GM18499 (cell line): ENCODE measurements around the gene KRT84.

ENCODE experiments used
- ATAC-seq: cut with Tn5 transposase; IDR thresholded peaks from one replicate; pipeline ENCODE4 v1.9.1; 2021; ENCODE audit warnings: moderate number of reproducible peaks; ENCODE audit not compliant: insufficient read depth, unreplicated experiment

The KRT84 gene

DNA sequence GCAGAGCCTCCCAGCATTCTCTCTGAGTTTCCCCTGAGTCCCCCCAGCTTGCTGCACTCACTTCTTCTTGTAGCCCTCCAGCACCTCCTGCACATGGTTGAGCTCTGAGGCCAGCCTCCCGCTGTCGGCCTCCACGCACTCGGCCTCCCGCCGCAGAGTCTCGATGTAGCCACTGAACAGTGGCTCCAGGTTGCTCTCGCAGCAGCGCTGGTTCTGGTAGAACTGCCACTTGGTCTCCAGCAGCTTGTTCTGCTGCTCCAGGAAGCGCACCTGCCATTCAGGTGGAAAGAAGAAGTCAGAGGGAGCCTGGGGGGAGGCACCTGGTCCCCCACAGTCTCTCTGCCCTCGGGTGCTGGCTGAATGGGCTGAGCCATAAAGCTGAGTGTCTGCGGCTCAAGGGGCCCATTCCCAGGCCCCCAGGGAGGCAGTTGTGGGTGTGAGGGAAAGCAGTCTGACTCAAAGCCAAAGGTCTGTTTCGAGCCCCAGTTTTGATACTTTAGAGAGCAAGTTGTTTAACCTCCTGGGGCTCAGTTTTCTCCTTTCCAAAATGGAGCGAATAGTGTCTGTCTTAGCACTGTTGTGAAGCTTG lies 20.5 kb downstream of the KRT84 start:
- ATAC-seq, result no peak

- no peak for ATAC-seq
Measured at GRCh38 chr12:52364061-52364460, 21.4 kb downstream of the KRT84 start.

DNA sequence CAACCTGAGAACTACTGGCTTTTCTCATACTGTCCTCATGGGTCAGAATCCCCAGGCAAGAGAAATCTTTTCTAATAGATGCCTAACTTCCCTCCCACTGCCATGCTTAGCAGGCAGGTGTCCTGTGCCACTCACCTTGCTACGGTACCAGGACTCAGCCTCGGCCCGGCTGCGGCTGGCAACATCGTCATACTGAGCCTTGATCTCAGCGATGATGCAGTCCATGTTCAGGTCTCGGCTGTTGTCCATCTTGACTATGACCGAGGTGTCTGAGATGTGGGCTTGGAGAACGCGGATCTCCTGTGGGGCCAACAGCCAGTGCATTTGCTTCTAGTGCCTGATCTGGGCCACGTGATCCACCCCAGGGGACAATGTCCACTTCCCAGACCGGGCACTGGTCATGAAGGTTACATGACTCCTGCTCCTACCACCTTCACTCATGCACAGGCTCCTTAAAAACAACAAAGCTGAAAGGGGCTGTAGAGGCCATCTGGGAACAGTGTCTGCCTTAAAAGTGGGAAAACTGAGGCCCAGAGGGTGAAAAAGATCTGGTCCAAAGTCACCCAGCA lies 22.3 kb downstream of the KRT84 start:
- no peak for ATAC-seq

DNA sequence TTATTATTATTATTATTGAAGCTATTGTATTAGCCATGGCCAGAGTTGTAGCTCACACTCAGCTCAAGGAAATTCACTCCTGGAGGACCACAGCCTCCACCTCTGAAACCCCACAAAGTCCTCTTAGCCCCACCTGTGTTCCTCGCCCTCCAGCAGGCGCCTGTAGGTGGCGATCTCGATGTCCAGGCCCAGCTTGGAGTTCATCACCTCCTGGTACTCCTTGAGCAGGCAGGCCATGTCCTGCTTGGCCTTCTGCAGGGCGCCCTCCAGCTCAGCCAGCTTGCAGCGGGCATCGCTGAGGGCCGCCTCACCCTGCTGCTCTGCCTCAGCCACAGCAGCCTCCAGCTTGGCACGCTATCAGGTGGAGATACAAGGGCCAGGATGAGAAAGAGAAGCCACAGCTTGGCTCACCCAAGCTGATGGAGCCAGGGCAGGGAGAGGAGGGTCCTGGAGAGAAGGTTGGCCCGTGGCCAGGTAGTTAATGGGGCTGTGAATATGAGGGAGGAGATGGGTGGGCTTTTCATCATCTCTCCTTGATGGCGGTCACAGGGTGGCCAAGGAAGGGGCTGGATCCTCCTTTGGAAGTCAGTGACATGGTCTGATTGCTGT lies 23.2 kb downstream of the KRT84 start:
- ATAC-seq, result no peak

- ATAC-seq, result no peak
Measured at GRCh38 chr12:52361553-52361952, 23.9 kb downstream of the KRT84 start.

GRCh38 chr12:52360663-52361271 lies 24.7 kb downstream of the KRT84 start:
- no peak for ATAC-seq

- no peak for ATAC-seq
Measured at GRCh38 chr12:52360106-52360662, 25.3 kb downstream of the KRT84 start.

DNA sequence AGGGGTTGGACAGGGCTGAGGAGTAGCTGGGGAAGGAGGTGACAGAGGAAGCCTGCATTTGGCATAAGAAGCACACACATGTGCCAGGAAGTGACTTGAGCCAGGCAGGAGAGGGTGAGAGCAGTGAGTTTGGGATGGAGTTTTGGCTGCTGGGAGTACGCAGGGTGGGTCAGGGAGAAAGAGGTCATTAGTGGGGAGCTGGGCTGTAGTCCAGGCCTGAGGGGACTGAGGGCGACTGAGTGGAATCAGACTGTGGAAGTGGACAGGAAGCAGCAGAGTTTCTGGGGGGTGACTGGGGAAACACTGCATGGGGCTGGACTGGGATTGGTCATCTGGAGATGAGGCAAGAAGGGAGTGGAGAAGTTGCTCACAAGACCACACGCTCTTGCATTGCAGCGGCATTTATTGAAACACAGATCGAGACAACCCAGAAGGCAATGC lies 25.8 kb downstream of the KRT84 start:
- no peak for ATAC-seq

- peak; percentile 65 for ATAC-seq
Measured at GRCh38 chr12:52358575-52359350, 26.7 kb downstream of the KRT84 start.

DNA sequence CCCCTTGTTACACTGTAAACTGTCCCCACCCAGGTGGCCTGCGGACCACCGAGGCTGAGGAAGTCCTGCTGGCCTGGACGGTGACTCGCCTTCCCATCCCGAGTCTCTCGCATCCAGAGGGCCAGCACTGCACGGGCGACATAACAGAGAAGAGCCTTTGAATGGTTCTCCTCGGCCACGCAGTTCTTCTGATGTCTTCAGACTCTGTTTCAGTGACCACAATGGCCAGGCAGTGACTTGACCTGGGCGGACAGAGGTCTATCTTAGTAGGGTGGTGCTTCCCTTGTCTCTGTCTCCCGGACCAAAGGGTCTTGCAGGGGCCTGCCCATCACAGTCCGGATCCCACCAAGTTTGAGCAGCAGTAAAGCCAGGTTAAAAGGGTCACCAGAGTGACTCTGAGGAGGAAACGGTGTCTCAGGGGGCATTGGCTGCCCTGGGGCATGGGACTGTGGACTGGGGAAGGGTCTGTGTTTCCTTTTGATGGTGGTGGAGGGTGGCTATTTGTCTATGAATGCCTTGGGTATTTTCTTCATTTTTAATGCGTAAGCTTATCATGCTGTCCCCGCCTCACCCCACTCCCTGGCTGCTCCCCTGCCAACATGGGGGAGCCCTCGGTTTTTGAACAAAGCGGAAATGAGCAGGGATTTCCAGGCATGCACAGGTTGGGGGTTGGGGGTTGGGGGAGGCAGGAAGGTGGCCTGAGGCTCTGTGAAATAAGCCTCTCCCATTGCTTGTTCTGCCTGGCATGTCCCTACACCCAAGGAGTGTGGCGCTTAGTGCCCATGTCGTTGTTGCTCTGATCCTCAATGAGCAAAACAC lies 28.5 kb downstream of the KRT84 start:
- ATAC-seq, result no peak

DNA sequence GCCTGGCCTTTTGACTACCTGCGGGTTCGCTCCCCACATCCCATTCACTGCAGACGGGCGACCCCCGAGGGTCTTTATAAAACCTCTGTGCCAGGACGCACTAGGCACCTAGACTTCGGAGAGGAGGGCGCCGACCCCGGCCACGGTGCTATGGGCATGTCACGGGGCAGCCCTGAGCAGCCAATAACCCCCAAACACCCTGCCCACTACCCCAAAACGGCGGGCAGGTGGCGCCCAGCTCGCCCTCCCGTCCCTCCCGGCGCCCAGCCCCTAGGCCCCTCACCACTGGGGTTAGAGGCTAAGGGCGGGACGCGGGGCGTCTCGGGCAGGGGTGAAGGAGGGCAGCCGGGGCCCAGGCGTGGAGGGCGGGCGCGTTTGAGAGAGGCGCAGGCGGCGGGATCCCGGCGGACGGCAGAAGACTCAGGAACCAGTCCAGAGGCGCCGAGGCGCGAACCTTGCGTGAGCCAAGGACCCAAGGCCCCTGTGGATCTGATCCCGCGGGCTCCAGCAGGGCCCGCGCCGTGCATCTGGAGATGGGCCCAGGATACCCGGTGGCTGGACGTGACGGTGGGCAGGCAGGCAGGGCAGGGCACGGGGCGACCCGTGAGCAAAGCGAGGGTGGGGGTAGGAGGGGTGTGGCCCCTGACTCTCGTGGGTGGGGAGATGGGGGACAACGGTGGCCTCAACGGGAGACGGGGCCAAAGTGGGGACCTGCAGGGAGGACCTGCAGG lies 29.3 kb downstream of the KRT84 start:
- ATAC-seq, result no peak

DNA sequence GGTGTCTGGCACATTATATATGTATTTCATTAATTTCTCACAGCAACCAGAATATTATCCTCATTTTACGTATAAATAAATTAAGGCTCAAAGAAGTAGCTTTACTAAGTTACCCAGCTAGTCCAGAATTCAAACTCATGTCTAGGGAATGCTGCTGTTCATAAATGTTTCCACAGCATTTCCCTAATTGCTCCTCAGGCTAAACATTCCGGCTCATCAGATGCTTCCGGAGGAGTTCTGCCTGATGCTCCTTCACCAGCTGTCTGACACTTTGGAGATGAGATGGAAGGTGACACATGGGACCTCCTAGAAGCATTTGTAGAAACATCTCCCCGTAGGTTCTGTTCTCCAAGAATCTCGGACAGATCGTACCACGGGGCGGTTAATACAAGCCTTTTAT lies 30.3 kb downstream of the KRT84 start:
- ATAC-seq, result no peak

DNA sequence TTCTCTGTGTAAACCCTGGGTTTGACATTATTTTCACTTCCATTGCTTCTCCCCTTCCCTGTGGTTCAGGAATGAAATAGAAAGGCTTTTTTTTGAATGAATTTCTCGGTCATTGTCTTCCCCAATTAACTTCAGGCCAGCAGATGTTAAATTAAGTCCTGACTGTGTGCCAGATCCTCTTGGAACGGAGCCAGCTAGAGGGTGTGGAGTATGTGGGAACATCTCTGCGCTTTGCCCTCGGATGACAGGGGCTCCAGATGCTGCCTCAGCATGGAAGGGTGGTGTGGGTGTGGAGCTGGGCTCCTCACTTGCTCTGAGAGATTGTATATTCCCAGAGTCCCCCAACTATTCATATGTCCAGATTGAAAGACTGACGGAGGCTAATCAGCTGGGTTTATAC lies 31.3 kb downstream of the KRT84 start:
- ATAC-seq, result no peak

DNA sequence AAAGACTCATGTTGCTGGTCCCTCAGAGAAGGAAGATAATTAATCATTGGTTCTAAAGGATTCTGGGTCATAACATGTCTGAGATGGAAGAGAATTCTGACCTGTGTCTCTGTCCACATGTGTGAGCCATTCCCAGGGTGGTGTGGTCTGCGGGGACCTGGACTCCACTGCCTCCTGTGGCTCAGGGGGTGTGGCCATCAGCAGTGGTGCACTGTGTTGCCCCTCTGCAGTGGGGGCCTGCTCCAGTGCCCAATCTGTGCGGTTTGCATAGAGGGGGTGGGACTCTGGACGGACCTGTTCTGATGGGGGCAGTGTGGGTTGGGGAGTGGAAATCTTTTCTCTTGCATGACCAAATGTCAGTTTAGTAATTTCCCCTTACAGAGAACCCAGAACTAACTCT lies 31.7 kb downstream of the KRT84 start:
- no peak for ATAC-seq

DNA sequence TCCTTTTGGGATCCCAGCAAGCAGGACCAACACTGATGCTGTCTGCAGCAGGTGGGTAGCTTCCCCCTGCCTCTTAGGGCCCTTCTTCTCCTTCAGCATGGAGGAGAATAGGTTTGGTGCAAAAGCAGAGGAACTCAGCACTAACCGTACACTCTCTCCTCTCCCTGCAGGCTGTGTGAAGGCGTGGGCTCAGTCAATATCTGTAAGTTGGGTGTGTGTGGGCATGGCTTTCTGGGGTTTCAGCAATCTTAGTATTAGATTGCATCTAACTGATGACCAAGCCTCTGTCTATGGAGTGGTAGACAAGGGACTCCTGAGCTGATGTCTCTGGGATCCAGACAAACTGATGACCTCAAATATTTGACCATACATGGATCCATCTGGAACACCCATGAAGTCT lies 32.5 kb downstream of the KRT84 start:
- ATAC-seq, result no peak

- ATAC-seq, result no peak
Measured at GRCh38 chr12:52351196-52352059, 34.0 kb downstream of the KRT84 start.

GRCh38 chr12:52350786-52351185 lies 34.7 kb downstream of the KRT84 start:
- no peak for ATAC-seq

DNA sequence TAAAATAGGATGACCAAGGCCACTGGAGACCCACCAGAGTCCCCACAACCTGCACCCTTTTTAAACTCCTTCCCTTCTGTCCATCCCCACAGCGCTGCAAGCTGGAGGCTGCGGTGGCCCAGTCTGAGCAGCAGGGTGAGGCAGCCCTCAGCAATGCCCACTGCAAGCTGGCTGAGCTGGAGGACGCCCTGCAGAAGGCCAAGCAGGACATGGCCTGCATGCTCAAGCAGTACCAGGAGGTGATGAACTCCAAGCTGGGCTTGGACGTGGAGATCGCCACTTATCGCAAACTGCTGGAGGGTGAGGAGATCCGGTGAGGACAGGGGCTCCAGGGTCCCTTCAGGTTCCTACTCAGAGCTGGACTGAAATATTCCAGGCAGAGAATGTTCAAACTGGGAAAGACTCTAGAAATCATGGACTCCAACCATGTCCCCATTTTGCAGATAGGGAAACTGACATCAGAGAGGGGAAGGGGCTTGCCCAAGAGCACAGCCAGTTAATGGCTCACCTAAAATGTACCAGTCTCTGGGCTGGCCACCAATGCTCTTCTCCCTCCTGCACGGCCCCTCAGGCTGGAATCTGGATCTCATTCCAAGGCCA lies 35.3 kb downstream of the KRT84 start:
- ATAC-seq, result no peak
